Measurements from ENCODE around the gene CCNQ.

DNA sequence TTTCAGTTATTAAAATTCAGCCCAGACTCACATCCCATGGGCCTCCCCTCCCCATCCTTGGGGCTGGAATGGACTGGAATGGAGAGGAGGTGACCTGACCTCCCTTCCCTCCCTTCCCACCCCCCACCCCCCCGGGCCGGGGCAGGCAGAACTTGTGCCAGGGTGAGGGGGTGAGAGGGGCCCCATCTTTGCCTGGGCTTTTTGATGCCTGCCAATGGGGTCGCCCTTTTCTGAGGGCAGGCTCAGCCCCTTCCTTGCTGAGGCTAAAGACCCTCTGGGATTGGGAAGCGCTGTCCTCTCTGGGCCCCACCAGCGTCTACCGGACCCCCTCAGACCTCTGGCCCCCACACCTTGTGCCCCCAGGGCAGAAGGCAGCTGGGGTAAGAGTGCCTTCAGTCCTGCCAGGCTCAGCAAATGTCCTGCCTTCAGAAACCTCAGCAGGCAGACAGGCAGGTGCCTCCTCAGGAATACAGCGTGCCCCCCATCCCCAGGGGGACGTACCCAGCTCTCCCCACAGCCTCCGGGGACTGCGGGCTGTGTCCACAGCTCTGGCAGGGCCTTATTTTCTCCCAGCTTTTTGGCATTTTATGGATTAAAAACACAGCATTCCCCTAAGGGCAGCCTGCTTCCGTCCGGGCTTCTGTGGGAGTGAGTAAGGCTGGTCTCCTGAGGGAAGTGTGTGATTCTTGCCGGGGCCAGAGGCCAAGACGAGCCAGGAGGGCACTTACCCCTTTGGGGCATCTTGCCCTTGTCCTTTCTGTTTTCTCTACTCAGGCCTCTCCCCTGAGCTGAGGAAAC, 12.6 kb upstream of the CCNQ start:
- TF ChIP-seq, protein P1, sequence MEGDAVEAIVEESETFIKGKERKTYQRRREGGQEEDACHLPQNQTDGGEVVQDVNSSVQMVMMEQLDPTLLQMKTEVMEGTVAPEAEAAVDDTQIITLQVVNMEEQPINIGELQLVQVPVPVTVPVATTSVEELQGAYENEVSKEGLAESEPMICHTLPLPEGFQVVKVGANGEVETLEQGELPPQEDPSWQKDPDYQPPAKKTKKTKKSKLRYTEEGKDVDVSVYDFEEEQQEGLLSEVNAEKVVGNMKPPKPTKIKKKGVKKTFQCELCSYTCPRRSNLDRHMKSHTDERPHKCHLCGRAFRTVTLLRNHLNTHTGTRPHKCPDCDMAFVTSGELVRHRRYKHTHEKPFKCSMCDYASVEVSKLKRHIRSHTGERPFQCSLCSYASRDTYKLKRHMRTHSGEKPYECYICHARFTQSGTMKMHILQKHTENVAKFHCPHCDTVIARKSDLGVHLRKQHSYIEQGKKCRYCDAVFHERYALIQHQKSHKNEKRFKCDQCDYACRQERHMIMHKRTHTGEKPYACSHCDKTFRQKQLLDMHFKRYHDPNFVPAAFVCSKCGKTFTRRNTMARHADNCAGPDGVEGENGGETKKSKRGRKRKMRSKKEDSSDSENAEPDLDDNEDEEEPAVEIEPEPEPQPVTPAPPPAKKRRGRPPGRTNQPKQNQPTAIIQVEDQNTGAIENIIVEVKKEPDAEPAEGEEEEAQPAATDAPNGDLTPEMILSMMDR (IDR thresholded peaks at IDR 0.05): no peak
- TF ChIP-seq ZFX (IDR thresholded peaks at IDR 0.05; ENCODE audit: borderline replicate concordance): no peak
